GM23338 (cell line): ENCODE data around the gene CSTA.

Source experiments
- EZH2 ChIP-seq: fragments of 200-600 bp; sonication (generic); IDR thresholded peaks from one replicate; pipeline ENCODE4 v1.8.0; 2017; ENCODE audit warnings: antibody characterized with exemption, mild to moderate bottlenecking, low read depth; ENCODE audit not compliant: unreplicated experiment
- EZH2phosphoT487 ChIP-seq: fragments of 200-600 bp; sonication (generic); IDR thresholded peaks from one replicate; pipeline ENCODE4 v1.8.1; 2018; ENCODE audit warnings: antibody characterized with exemption; ENCODE audit not compliant: unreplicated experiment
- JUNB ChIP-seq: IDR thresholded peaks from one replicate; pipeline ENCODE4 v1.6.1; 2016; ENCODE audit warnings: antibody characterized with exemption; ENCODE audit not compliant: unreplicated experiment
- NANOG ChIP-seq: IDR thresholded peaks from 2 replicates; pipeline ENCODE4 v1.6.1; 2016; ENCODE audit warnings: antibody characterized with exemption, borderline replicate concordance
- POLR2AphosphoS5 ChIP-seq: IDR thresholded peaks from 2 replicates; pipeline ENCODE4 v1.6.1; 2016; ENCODE audit warnings: antibody characterized with exemption, low read depth
- TF ChIP-seq, protein P1 (sequence below), 2 experiments: fragments of 200-600 bp in 1 of 2; sonication (generic) in 1 of 2; conservative IDR thresholded peaks; 2 replicates each; pipeline versions ENCODE4 v1.5.1 to v1.6.1; 2016 to 2017; ENCODE audit warnings: antibody characterized with exemption in 2 of 2, low read depth in 2 of 2, mild to moderate bottlenecking in 2 of 2, moderate library complexity in 1 of 2
- TF ChIP-seq, protein P2 (sequence below): IDR thresholded peaks from 2 replicates; pipeline ENCODE4 v1.6.1; 2016; ENCODE audit warnings: antibody characterized with exemption

DNA sequence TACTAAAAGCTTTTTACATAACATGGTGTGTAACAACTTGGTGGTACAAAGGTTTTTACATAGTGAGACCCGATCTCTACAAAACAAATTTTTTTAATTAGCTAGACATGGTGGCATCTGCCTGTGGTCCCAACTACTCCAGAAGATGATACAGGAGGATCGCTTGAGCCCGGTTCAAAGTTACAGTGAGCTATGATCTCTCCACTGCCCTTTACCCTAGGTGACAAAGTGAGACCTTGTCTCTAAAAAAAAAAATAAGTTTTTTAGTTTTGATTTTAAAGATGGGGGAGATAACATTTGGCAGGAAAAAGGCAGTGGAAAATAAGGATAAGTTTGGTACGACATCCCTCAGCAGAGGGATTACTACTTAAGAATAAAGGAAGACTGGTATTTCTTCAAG, 64.8 kb downstream of the CSTA start:
- TF ChIP-seq, protein P1, sequence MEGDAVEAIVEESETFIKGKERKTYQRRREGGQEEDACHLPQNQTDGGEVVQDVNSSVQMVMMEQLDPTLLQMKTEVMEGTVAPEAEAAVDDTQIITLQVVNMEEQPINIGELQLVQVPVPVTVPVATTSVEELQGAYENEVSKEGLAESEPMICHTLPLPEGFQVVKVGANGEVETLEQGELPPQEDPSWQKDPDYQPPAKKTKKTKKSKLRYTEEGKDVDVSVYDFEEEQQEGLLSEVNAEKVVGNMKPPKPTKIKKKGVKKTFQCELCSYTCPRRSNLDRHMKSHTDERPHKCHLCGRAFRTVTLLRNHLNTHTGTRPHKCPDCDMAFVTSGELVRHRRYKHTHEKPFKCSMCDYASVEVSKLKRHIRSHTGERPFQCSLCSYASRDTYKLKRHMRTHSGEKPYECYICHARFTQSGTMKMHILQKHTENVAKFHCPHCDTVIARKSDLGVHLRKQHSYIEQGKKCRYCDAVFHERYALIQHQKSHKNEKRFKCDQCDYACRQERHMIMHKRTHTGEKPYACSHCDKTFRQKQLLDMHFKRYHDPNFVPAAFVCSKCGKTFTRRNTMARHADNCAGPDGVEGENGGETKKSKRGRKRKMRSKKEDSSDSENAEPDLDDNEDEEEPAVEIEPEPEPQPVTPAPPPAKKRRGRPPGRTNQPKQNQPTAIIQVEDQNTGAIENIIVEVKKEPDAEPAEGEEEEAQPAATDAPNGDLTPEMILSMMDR (conservative IDR thresholded peaks at IDR 0.05; ENCODE audit: low read depth in 2 of 2) = no peak
- no peak for TF ChIP-seq POLR2AphosphoS5
- no peak for TF ChIP-seq JUNB
- no peak for TF ChIP-seq EZH2phosphoT487
- no peak for TF ChIP-seq EZH2
- no peak for TF ChIP-seq NANOG
- TF ChIP-seq, protein P2, sequence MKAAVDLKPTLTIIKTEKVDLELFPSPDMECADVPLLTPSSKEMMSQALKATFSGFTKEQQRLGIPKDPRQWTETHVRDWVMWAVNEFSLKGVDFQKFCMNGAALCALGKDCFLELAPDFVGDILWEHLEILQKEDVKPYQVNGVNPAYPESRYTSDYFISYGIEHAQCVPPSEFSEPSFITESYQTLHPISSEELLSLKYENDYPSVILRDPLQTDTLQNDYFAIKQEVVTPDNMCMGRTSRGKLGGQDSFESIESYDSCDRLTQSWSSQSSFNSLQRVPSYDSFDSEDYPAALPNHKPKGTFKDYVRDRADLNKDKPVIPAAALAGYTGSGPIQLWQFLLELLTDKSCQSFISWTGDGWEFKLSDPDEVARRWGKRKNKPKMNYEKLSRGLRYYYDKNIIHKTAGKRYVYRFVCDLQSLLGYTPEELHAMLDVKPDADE = no peak
